ENCODE measurements around the gene ARL13B.

Gene ARL13B

GRCh38 chr3:93983408-93983807 is 3.5 kb downstream of the ARL13B start:
- Mint-ChIP-seq H3K27ac (no peak overlapping the region), H3K9me3 (no peaks in the 10 kb centered on the region), H3K4me3 (no peak overlapping the region), H3K36me3 (ENCODE audit: low read depth) (no peaks in the 10 kb centered on the region), H3K4me1 (ENCODE audit: low read depth) (peaks cover 25% of the 10 kb centered on the region), H3K27me3 (no peaks in the 10 kb centered on the region)

- H3K4me1 Mint-ChIP-seq (ENCODE audit: low read depth) = peaks cover 20% of the 10 kb centered on the region
- H3K27me3 Mint-ChIP-seq = no peaks in the 10 kb centered on the region
- H3K4me3 Mint-ChIP-seq = no peak overlapping the region
- H3K27ac Mint-ChIP-seq = no peak overlapping the region
- no peaks in the 10 kb centered on the region for H3K36me3 Mint-ChIP-seq (ENCODE audit: low read depth)
- no peaks in the 10 kb centered on the region for H3K9me3 Mint-ChIP-seq
These were observed 4.7 kb downstream of the ARL13B start for GRCh38 chr3:93984618-93985017.

- H3K27me3 Mint-ChIP-seq = no peaks in the 10 kb centered on the region
- H3K9me3 Mint-ChIP-seq = no peaks in the 10 kb centered on the region
- no peak overlapping the region for H3K4me3 Mint-ChIP-seq
- no peak overlapping the region for H3K27ac Mint-ChIP-seq
- H3K36me3 Mint-ChIP-seq (ENCODE audit: low read depth) = no peaks in the 10 kb centered on the region
- H3K4me1 Mint-ChIP-seq (ENCODE audit: low read depth) = no peaks in the 10 kb centered on the region
These were observed 8.3 kb downstream of the ARL13B start for GRCh38 chr3:93988283-93988682.

- H3K27me3 Mint-ChIP-seq = no peaks in the 10 kb centered on the region
- no peaks in the 10 kb centered on the region for H3K9me3 Mint-ChIP-seq
- H3K27ac Mint-ChIP-seq = no peak overlapping the region
- H3K4me1 Mint-ChIP-seq (ENCODE audit: low read depth) = peaks cover 1% of the 10 kb centered on the region
- H3K36me3 Mint-ChIP-seq (ENCODE audit: low read depth) = no peaks in the 10 kb centered on the region
- H3K4me3 Mint-ChIP-seq = no peak overlapping the region
These were observed 8.8 kb downstream of the ARL13B start for GRCh38 chr3:93988764-93989163.

DNA sequence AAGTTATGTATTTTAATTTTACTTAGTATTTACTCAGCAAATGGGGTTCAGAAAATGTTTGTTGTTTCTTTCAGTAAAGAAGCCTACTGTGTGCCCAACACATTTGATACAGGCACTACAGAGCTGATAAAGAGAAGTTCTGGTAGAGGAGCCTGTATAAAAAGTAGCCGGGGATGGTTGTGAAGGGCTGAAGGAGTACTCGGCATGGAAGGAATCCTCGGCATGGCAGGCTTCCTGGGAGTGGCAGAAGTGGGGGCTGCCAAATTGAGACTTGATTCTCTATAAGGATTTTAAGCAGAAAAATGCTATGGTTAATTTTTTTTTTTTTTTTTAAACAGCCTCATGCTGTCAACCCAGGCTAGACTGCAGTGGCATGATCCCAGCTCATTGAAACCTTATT is 9.3 kb downstream of the ARL13B start:
- H3K27me3 Mint-ChIP-seq = no peaks in the 10 kb centered on the region
- peaks cover 6% of the 10 kb centered on the region for H3K4me1 Mint-ChIP-seq (ENCODE audit: low read depth)

DNA sequence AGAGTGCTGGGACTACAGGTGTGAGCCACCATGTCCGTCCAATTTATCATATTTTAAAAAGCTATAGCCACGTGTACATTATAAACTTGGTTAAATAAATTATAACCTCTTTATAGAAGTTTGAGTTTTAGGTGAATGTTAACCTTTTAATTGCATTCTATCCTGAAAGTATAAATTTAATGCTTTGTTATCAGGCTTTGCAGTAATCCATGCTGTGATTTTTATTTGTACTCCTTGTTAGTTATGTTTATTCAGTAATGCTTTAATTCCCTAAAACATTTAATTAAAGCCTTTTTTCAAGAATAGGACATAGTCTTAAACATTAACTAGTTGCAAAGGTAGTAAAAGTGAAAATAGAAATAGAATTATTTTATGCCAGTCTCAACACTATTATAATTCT is 11.7 kb downstream of the ARL13B start:
- no peaks in the 10 kb centered on the region for H3K27me3 Mint-ChIP-seq
- no peak overlapping the region for H3K4me3 Mint-ChIP-seq
- peaks cover 6% of the 10 kb centered on the region for H3K4me1 Mint-ChIP-seq (ENCODE audit: low read depth)
- H3K27ac Mint-ChIP-seq = no peak overlapping the region
- no peaks in the 10 kb centered on the region for H3K9me3 Mint-ChIP-seq
- no peaks in the 10 kb centered on the region for H3K36me3 Mint-ChIP-seq (ENCODE audit: low read depth)

More for the DNA sequence above, 9.3 kb downstream of the ARL13B start:
- Mint-ChIP-seq H3K36me3 (ENCODE audit: low read depth) (no peaks in the 10 kb centered on the region), H3K4me3 (no peak overlapping the region), H3K9me3 (no peaks in the 10 kb centered on the region), H3K27ac (no peak overlapping the region)

DNA sequence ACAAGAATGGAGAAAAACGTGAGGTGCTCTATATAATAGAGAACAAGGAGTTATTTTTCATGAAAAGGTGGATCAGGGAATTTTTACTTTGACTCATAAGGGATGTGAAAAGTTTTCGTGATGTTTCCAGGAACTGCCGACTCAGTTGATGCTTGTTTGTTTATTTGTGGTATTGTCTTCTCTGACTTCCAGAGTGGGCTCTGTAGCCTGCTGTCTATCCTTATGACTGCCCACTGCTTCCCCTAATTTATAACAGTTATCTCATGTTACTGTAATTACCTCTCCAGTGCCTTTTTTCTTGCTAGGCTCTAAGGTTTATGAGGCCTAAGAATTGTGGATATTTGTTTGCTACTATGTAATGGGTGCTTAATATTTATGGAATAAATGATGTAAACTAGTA is 12.3 kb downstream of the ARL13B start:
- Mint-ChIP-seq H3K27me3 (no peaks in the 10 kb centered on the region), H3K9me3 (no peaks in the 10 kb centered on the region), H3K27ac (no peak overlapping the region), H3K4me3 (no peak overlapping the region), H3K4me1 (ENCODE audit: low read depth) (peaks cover 6% of the 10 kb centered on the region), H3K36me3 (ENCODE audit: low read depth) (peaks cover 5% of the 10 kb centered on the region)

- Mint-ChIP-seq H3K4me1 (ENCODE audit: low read depth) (peaks cover 6% of the 10 kb centered on the region), H3K27ac (no peak overlapping the region), H3K27me3 (no peaks in the 10 kb centered on the region), H3K9me3 (no peaks in the 10 kb centered on the region), H3K36me3 (ENCODE audit: low read depth) (peaks cover 6% of the 10 kb centered on the region), H3K4me3 (no peak overlapping the region)
These were observed 14.1 kb downstream of the ARL13B start for GRCh38 chr3:93994056-93994455.

GRCh38 chr3:94001191-94001590 is 21.2 kb downstream of the ARL13B start:
- H3K36me3 Mint-ChIP-seq (ENCODE audit: low read depth) = peaks cover 6% of the 10 kb centered on the region
- peaks cover 5% of the 10 kb centered on the region for H3K4me1 Mint-ChIP-seq (ENCODE audit: low read depth)
- no peaks in the 10 kb centered on the region for H3K9me3 Mint-ChIP-seq
- no peak overlapping the region for H3K4me3 Mint-ChIP-seq
- H3K27me3 Mint-ChIP-seq = no peaks in the 10 kb centered on the region
- peak overlapping the region; percentile 15 for H3K27ac Mint-ChIP-seq

DNA sequence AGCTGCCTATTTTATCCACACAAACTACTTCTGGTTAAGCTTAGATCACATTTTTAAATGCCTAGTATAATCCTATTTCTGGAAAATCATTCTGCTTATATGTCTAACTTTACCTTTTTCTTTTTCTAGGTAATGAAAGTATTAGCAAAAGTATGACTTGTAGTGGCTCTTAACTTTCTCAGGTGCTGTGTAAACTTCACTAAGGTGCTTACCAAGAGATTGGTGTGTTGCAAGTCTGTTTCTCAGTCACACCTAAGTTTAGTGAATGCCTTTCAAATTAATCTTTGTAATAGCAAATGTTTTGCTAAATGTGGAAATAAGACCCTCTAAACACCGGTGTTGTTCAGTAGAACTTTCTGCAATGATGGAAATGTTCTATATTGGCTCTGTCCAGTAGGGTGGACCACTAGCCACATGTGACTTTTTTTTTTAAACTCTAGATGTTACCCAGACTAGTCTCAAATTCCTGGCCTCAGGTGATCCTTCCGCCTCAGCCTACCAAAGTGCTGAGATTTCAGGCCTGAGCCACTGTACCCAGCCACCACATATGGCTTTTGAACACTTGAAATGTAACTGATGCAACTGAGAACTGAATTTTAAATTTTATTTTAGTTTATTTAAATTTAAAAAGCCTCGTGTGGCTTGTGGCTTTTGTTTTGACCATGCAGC is 22.0 kb downstream of the ARL13B start:
- H3K27me3 Mint-ChIP-seq = no peaks in the 10 kb centered on the region
- H3K27ac Mint-ChIP-seq = no peak overlapping the region
- no peak overlapping the region for H3K4me3 Mint-ChIP-seq
- peaks cover 5% of the 10 kb centered on the region for H3K36me3 Mint-ChIP-seq (ENCODE audit: low read depth)
- no peaks in the 10 kb centered on the region for H3K9me3 Mint-ChIP-seq
- H3K4me1 Mint-ChIP-seq (ENCODE audit: low read depth) = peaks cover 5% of the 10 kb centered on the region

- peaks cover 4% of the 10 kb centered on the region for H3K36me3 Mint-ChIP-seq (ENCODE audit: low read depth)
- H3K4me1 Mint-ChIP-seq (ENCODE audit: low read depth) = peaks cover 11% of the 10 kb centered on the region
- peak overlapping the region; percentile 48 for H3K4me3 Mint-ChIP-seq
- no peak overlapping the region for H3K27ac Mint-ChIP-seq
- H3K9me3 Mint-ChIP-seq = no peaks in the 10 kb centered on the region
- H3K27me3 Mint-ChIP-seq = no peaks in the 10 kb centered on the region
These were observed 24.5 kb downstream of the ARL13B start for GRCh38 chr3:94004301-94004910.

DNA sequence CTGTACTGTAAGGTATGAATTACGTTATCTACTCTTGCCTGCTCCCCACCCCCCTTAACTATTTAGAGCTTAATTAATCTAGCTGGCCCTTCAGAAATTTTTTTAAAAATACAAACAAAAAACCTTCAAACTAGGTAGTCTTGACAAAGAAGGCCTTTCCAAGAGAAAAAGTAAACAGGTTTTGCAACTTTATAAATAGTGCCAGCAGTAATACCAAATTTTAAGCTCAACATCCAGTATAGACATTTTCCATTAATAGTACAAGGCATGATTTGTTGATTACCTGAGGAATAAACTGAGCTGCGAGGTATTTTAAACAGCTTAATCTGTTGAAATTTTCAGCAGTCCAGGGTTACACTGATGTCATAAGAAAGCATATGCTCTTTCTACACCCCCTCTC is 28.3 kb downstream of the ARL13B start:
- Mint-ChIP-seq H3K9me3 (no peaks in the 10 kb centered on the region), H3K36me3 (ENCODE audit: low read depth) (peaks cover 17% of the 10 kb centered on the region), H3K27ac (no peak overlapping the region), H3K4me1 (ENCODE audit: low read depth) (peaks cover 41% of the 10 kb centered on the region), H3K27me3 (no peaks in the 10 kb centered on the region), H3K4me3 (no peak overlapping the region)

GRCh38 chr3:94009608-94010007 is 29.7 kb downstream of the ARL13B start:
- H3K27ac Mint-ChIP-seq = peak overlapping the region; percentile 56

DNA sequence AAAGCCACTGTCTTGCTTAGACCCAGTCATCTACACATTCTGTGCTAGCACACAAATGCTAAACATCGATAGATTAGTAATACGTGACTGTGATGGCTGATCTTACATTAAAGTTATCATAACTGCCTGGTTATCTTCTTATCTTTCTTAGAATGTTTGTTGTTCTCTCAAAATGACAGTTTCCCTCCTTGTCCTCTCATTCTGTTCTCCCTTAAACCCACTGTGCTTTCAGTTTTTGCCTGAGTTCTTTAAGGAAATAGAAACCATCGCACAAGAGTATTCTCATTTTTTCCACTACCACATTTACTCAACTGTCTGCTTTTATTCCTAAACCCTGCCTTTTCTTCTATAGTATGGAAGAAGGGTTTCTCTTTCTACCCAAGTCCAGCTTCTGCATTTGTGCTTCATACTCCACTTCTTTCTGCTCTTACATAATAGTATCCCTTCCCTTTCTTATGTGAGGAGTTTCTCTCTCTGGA is 31.3 kb downstream of the ARL13B start:
- Mint-ChIP-seq H3K36me3 (ENCODE audit: low read depth) (peaks cover 25% of the 10 kb centered on the region), H3K27me3 (no peaks in the 10 kb centered on the region), H3K4me3 (peak overlapping the region; percentile 11), H3K9me3 (no peaks in the 10 kb centered on the region), H3K4me1 (ENCODE audit: low read depth) (peaks cover 47% of the 10 kb centered on the region), H3K27ac (peak overlapping the region; percentile 80)

More at GRCh38 chr3:94009608-94010007, 29.7 kb downstream of the ARL13B start:
- no peaks in the 10 kb centered on the region for H3K27me3 Mint-ChIP-seq
- no peaks in the 10 kb centered on the region for H3K9me3 Mint-ChIP-seq
- peaks cover 41% of the 10 kb centered on the region for H3K4me1 Mint-ChIP-seq (ENCODE audit: low read depth)
- H3K4me3 Mint-ChIP-seq = no peak overlapping the region
- peaks cover 19% of the 10 kb centered on the region for H3K36me3 Mint-ChIP-seq (ENCODE audit: low read depth)

GRCh38 chr3:94012185-94012584 is 32.2 kb downstream of the ARL13B start:
- H3K27ac Mint-ChIP-seq = peak overlapping the region; percentile 80

DNA sequence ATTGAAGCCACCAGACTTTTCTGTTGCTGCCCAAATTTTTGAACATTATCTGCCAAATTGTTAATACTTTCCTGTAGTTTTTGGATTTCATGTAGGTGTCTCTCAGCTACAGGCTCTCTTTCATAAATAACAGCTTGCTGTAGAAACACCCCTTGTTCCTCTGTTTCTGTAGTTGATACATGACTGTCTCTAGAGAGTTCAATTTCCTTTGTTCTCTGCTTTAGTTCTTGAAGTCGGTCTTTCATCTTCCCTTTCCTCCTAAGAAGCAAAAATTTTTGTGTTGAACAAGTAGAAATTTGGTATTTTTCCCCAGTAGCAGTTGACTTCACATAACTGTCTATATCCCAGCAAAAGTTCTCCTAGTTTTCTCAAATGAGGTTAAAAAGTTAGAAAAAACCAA is 35.1 kb downstream of the ARL13B start:
- Mint-ChIP-seq H3K36me3 (ENCODE audit: low read depth) (peaks cover 21% of the 10 kb centered on the region), H3K27me3 (no peaks in the 10 kb centered on the region), H3K4me1 (ENCODE audit: low read depth) (peaks cover 35% of the 10 kb centered on the region), H3K27ac (no peak overlapping the region), H3K4me3 (no peak overlapping the region), H3K9me3 (no peaks in the 10 kb centered on the region)

More at GRCh38 chr3:94012185-94012584, 32.2 kb downstream of the ARL13B start:
- Mint-ChIP-seq H3K36me3 (ENCODE audit: low read depth) (peaks cover 21% of the 10 kb centered on the region), H3K9me3 (no peaks in the 10 kb centered on the region), H3K4me3 (peak overlapping the region; percentile 11), H3K27me3 (no peaks in the 10 kb centered on the region), H3K4me1 (ENCODE audit: low read depth) (peaks cover 47% of the 10 kb centered on the region)
